ENCODE data around the gene MTCH1. TPM values are rescaled to one million over a fixed set of nuclear protein-coding genes. Genes with fewer than 3 reads are reported as not detected.

MTCH1 gene
- total and polyA plus RNA-seq, 2 donors (not counting 1 experiment from before 2014, with no cell fraction given), result 91.7 to 150 TPM

- no peak for ATAC-seq (ENCODE audit: low read depth)
Observed at GRCh38 chr6:36930483-36930882, 55.5 kb downstream of the MTCH1 start.

GRCh38 chr6:36929607-36930006 is 56.4 kb downstream of the MTCH1 start:
- H3K4me3 Mint-ChIP-seq, result no peak overlapping the region
- Histone ChIP-seq H3K27me3 (replicated peaks in 1 of 4; ENCODE audit: control extremely low read depth in 1 of 4, control insufficient read depth in 3 of 4, insufficient read depth in 4 of 4, low read length in 3 of 4) (no peaks in the 10 kb centered on the region), H3K79me2 (ENCODE audit: control insufficient read depth, insufficient read depth, low read length) (no peaks in the 10 kb centered on the region), H2AFZ (ENCODE audit: insufficient read depth, low read depth, low read length, poor library complexity, severe bottlenecking) (no peak overlapping the region), H3K4me3 (ENCODE audit: control extremely low read depth in 1 of 5, extremely low read depth in 1 of 5, insufficient read depth in 1 of 5, low read depth in 2 of 5, low read length in 4 of 5) (no peak overlapping the region), H3K27ac (ENCODE audit: low read length in 2 of 2) (no peak overlapping the region), H3K9me3 (ENCODE audit: control extremely low read depth in 1 of 3, control insufficient read depth in 2 of 3, insufficient read depth in 1 of 3, low read length in 2 of 3) (no peaks in the 10 kb centered on the region), H3K4me1 (ENCODE audit: control insufficient read depth in 2 of 2, insufficient read depth in 2 of 2, low read length in 2 of 2) (no peaks in the 10 kb centered on the region), H4K20me1 (ENCODE audit: control insufficient read depth, insufficient read depth, low read length, poor library complexity, severe bottlenecking) (no peaks in the 10 kb centered on the region), H3K9ac (ENCODE audit: low read length) (no peak overlapping the region), H3K36me3 (replicated peaks in 1 of 2; ENCODE audit: control extremely low read depth in 1 of 2, control insufficient read depth in 1 of 2, extremely low read depth in 1 of 2, insufficient read depth in 2 of 2, low read length in 1 of 2) (peaks cover 0 to 9% of the 10 kb centered on the region in 2 experiments), H3K4me2 (replicated peaks; ENCODE audit: low read depth, low read length, poor library complexity, severe bottlenecking) (no peak overlapping the region)
- no peak for ATAC-seq (ENCODE audit: low read depth)
- intact Hi-C loops (cut with micrococcal nuclease), result no loop called here
- DNase-seq, result no peak
- TF ChIP-seq EZH2 (IDR thresholded peaks at IDR 0.05; ENCODE audit: borderline replicate concordance, insufficient read depth, low read depth, low read length, poor library complexity, severe bottlenecking), result no peak
- TF ChIP-seq, protein P1, sequence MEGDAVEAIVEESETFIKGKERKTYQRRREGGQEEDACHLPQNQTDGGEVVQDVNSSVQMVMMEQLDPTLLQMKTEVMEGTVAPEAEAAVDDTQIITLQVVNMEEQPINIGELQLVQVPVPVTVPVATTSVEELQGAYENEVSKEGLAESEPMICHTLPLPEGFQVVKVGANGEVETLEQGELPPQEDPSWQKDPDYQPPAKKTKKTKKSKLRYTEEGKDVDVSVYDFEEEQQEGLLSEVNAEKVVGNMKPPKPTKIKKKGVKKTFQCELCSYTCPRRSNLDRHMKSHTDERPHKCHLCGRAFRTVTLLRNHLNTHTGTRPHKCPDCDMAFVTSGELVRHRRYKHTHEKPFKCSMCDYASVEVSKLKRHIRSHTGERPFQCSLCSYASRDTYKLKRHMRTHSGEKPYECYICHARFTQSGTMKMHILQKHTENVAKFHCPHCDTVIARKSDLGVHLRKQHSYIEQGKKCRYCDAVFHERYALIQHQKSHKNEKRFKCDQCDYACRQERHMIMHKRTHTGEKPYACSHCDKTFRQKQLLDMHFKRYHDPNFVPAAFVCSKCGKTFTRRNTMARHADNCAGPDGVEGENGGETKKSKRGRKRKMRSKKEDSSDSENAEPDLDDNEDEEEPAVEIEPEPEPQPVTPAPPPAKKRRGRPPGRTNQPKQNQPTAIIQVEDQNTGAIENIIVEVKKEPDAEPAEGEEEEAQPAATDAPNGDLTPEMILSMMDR (IDR thresholded peaks at IDR 0.05), result no peak
- 75% methylated on average over 1 of the region's 5 CpGs for WGBS (ENCODE audit: insufficient coverage)
- peaks cover 5% of the 10 kb centered on the region for H3K4me1 Mint-ChIP-seq
- ChIA-PET POLR2A (no interaction called here), CTCF (no interaction called here)
- H3K27me3 Mint-ChIP-seq, result no peaks in the 10 kb centered on the region
- H3K9me3 Mint-ChIP-seq (ENCODE audit: insufficient read depth), result no peaks in the 10 kb centered on the region
- H3K27ac Mint-ChIP-seq, result no peak overlapping the region

More at GRCh38 chr6:36930483-36930882, 55.5 kb downstream of the MTCH1 start:
- no peaks in the 10 kb centered on the region for H3K27me3 Mint-ChIP-seq
- no peaks in the 10 kb centered on the region for H4K20me1 ChIP-seq (ENCODE audit: control insufficient read depth, insufficient read depth, low read length, poor library complexity, severe bottlenecking)
- H3K27ac Mint-ChIP-seq, result no peak overlapping the region
- WGBS (ENCODE audit: insufficient coverage), result 97% methylated on average over 4 of the region's 4 CpGs
- no peaks in the 10 kb centered on the region for H3K9me3 ChIP-seq (ENCODE audit: control extremely low read depth in 1 of 3, control insufficient read depth in 2 of 3, insufficient read depth in 1 of 3, low read length in 2 of 3)
- intact Hi-C loops (cut with micrococcal nuclease), result no loop called here
- no peak for DNase-seq
- no peak overlapping the region for H3K4me3 ChIP-seq (ENCODE audit: control extremely low read depth in 1 of 5, extremely low read depth in 1 of 5, insufficient read depth in 1 of 5, low read depth in 2 of 5, low read length in 4 of 5)
- H3K36me3 ChIP-seq (replicated peaks in 1 of 2; ENCODE audit: control extremely low read depth in 1 of 2, control insufficient read depth in 1 of 2, extremely low read depth in 1 of 2, insufficient read depth in 2 of 2, low read length in 1 of 2), result no peaks in the 10 kb centered on the region
- TF ChIP-seq, protein P1 (IDR thresholded peaks at IDR 0.05), result no peak
- TF ChIP-seq EZH2 (IDR thresholded peaks at IDR 0.05; ENCODE audit: borderline replicate concordance, insufficient read depth, low read depth, low read length, poor library complexity, severe bottlenecking), result no peak
- CTCF ChIA-PET, result no interaction called here
- H3K9me3 Mint-ChIP-seq (ENCODE audit: insufficient read depth), result no peaks in the 10 kb centered on the region
- no peaks in the 10 kb centered on the region for H3K27me3 ChIP-seq (replicated peaks in 1 of 4; ENCODE audit: control extremely low read depth in 1 of 4, control insufficient read depth in 3 of 4, insufficient read depth in 4 of 4, low read length in 3 of 4)
- H3K4me2 ChIP-seq (replicated peaks; ENCODE audit: low read depth, low read length, poor library complexity, severe bottlenecking), result no peak overlapping the region
- POLR2A ChIA-PET, result interaction anchor here (0.5 kb wide), 1 partner anchor 14 kb away, joined by 7 read pairs; no protein-coding TSS in a partner anchor
- H3K27ac ChIP-seq (ENCODE audit: low read length in 2 of 2), result no peak overlapping the region
- H3K9ac ChIP-seq (ENCODE audit: low read length), result no peak overlapping the region
- H3K4me1 ChIP-seq (ENCODE audit: control insufficient read depth in 2 of 2, insufficient read depth in 2 of 2, low read length in 2 of 2), result no peaks in the 10 kb centered on the region
- no peak overlapping the region for H3K4me3 Mint-ChIP-seq
- H3K79me2 ChIP-seq (ENCODE audit: control insufficient read depth, insufficient read depth, low read length), result no peaks in the 10 kb centered on the region
- H3K4me1 Mint-ChIP-seq, result peaks cover 5% of the 10 kb centered on the region
- no peak overlapping the region for H2AFZ ChIP-seq (ENCODE audit: insufficient read depth, low read depth, low read length, poor library complexity, severe bottlenecking)
